Testis (tissue), 3 donors: ENCODE results near the gene LMCD1. TPM values are rescaled to one million over a fixed set of nuclear protein-coding genes. Genes with fewer than 3 reads are reported as not detected.

ENCODE experiments used
- DNase-seq: peaks from one replicate; pipeline ENCODE4 v3.0.0-alpha.2; 2019
- H3K27ac ChIP-seq, 2 donors: fragments of 200-600 bp; sonication (generic); one replicate each; pipeline ENCODE4 v1.5.1; 2019
- H3K27me3 ChIP-seq: fragments of 200-600 bp; sonication (generic); one replicate; pipeline ENCODE4 v1.5.1; 2019
- H3K36me3 ChIP-seq: fragments of 200-600 bp; sonication (generic); one replicate; pipeline ENCODE4 v1.5.1; 2017; ENCODE audit warnings: low read depth; ENCODE audit errors: missing control alignments
- H3K4me1 ChIP-seq: fragments of 200-600 bp; sonication (generic); one replicate; pipeline ENCODE4 v1.5.1; 2019
- H3K4me3 ChIP-seq, 2 donors: fragments of 200-600 bp; sonication (generic); one replicate each; pipeline ENCODE4 v1.5.1; 2017 to 2019
- H3K9me3 ChIP-seq: fragments of 200-600 bp; sonication (generic); one replicate; pipeline ENCODE4 v1.5.1; 2017
- CTCF ChIP-seq, 3 experiments: fragments of 450-650 bp in 2 of 3; fragments of 200-600 bp in 1 of 3; sonication (generic) in 1 of 3; IDR thresholded peaks; one replicate each; pipeline ENCODE4 v1.5.1; 2016 to 2019; ENCODE audit warnings: antibody characterized with exemption in 3 of 3, mild to moderate bottlenecking in 2 of 3, moderate library complexity in 1 of 3
- POLR2A ChIP-seq: fragments of 450-650 bp; IDR thresholded peaks from one replicate; pipeline ENCODE4 v1.6.1; 2017; ENCODE audit warnings: antibody characterized with exemption, mild to moderate bottlenecking, moderate library complexity
- WGBS, 2 donors: methylation state at CpG; one replicate each; pipeline ENCODE4 v1.1.5; 2018; 5-methylcytosine and 5-hydroxymethylcytosine counted together
- intact Hi-C: fragments of 100-400 bp; cut with DNase I; formaldehyde crosslinking; loops from one replicate; pipeline ENCODE4 v1.15.1; 2023; ENCODE audit warnings: low total_unique reads
- polyA plus RNA-seq: library from polyadenylated mRNA; stranded (reverse); fragments of 350-450 nt; fragmentation: Illumina TruSeq; extraction: RNeasy Lipid Tissue Mini Kit (QIAGEN cat#74804); gene quantifications from one replicate; pipeline ENCODE4 v1.2.3, GENCODE V29; 2014; ENCODE audit warnings: low read depth, low replicate concordance; ENCODE audit not compliant: insufficient read depth
- total RNA-seq, 2 donors: library from RNA; depleted of rRNA; stranded (reverse); fragments of >200 nt; gene quantifications; one replicate each; pipeline ENCODE4 v1.2.3, GENCODE V29; 2016

Gene LMCD1
- total and polyA plus RNA-seq, 3 donors from 2014 or later = 47.9 to 103 (median 53.3) TPM

DNA sequence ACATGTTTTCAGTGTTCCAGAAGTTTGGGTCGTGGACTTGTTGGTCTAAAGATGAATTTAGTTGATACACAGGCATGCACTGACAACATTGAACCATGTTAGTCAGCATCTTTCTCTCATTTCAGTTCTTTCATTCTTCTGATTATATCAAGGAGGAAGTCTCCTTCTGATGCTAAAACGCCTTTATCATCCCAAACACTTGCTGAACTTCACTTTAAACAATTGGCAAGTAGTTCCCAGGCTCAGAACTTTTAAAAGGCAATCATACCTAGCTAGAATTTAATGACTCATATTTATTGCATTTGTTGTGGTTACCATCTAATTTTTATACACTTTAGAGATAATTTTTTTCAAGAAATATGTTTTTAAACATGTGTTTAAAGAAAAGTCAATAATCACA is 15.9 kb downstream of the LMCD1 start:
- Histone ChIP-seq H3K27ac (no peak overlapping the region), H3K27me3 (no peaks in the 10 kb centered on the region), H3K36me3 (no peaks in the 10 kb centered on the region), H3K9me3 (no peaks in the 10 kb centered on the region), H3K4me3 (no peak overlapping the region), H3K4me1 (peaks cover 4% of the 10 kb centered on the region)
- intact Hi-C loops = no loop called here
- 76 to 83% methylated on average over 2 of the region's 2 CpGs for WGBS, 2 donors
- TF ChIP-seq POLR2A (no peak), CTCF (IDR thresholded peaks at IDR 0.05) (no peak)
- no peak for DNase-seq

GRCh38 chr3:8518138-8518537 is 16.5 kb downstream of the LMCD1 start:
- H3K9me3 ChIP-seq = no peaks in the 10 kb centered on the region
- TF ChIP-seq POLR2A (no peak), CTCF (IDR thresholded peaks at IDR 0.05) (no peak)
- peaks cover 4% of the 10 kb centered on the region for H3K4me1 ChIP-seq
- H3K27me3 ChIP-seq = no peaks in the 10 kb centered on the region
- H3K36me3 ChIP-seq = no peaks in the 10 kb centered on the region
- 78 to 81% methylated on average over 2 of the region's 2 CpGs for WGBS, 2 donors
- intact Hi-C loops = no loop called here
- H3K27ac ChIP-seq = no peak overlapping the region
- DNase-seq = no peak
- no peak overlapping the region for H3K4me3 ChIP-seq

DNA sequence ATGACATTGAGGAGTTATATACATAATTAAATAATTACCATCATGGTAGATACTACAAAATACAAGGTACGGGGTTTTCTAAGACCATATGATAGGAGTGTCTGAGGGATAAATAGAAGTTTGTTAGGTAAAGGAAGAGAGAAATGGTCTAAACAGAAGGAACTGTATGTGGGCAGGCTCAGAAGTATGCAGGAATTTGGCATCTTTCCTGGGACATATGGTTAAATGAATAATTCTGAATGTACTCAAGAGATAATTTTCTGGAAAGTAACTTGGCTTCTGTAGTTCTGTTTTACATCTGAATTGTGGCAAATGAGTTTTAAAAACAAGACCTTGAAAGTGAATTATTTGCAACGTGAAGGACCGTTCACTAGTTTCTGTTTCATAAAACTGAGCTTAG is 17.5 kb downstream of the LMCD1 start:
- Histone ChIP-seq H3K27ac (no peak overlapping the region), H3K27me3 (no peaks in the 10 kb centered on the region), H3K4me3 (no peak overlapping the region), H3K36me3 (no peaks in the 10 kb centered on the region), H3K4me1 (peaks cover 4% of the 10 kb centered on the region), H3K9me3 (no peaks in the 10 kb centered on the region)
- 46 to 57% methylated on average over 3 of the region's 3 CpGs for WGBS, 2 donors
- DNase-seq = no peak
- TF ChIP-seq CTCF (IDR thresholded peaks at IDR 0.05) (no peak), POLR2A (no peak)
- intact Hi-C loops = no loop called here

- no peak for DNase-seq
- Histone ChIP-seq H3K4me3 (no peak overlapping the region), H3K27ac (no peak overlapping the region), H3K4me1 (peaks cover 4% of the 10 kb centered on the region), H3K9me3 (no peaks in the 10 kb centered on the region), H3K36me3 (no peaks in the 10 kb centered on the region), H3K27me3 (no peaks in the 10 kb centered on the region)
- intact Hi-C loops = no loop called here
- WGBS, 2 donors = 52 to 55% methylated on average over 2 of the region's 2 CpGs
- TF ChIP-seq POLR2A (no peak), CTCF (IDR thresholded peaks at IDR 0.05) (no peak)
Measured at GRCh38 chr3:8519774-8520448, 18.3 kb downstream of the LMCD1 start.

GRCh38 chr3:8520816-8521403 is 19.3 kb downstream of the LMCD1 start:
- DNase-seq = no peak
- H3K27me3 ChIP-seq = no peaks in the 10 kb centered on the region
- intact Hi-C loops = no loop called here
- H3K27ac ChIP-seq = no peak overlapping the region
- no peak for TF ChIP-seq CTCF (IDR thresholded peaks at IDR 0.05)
- no peak for TF ChIP-seq POLR2A
- H3K9me3 ChIP-seq = no peaks in the 10 kb centered on the region
- no peak overlapping the region for H3K4me3 ChIP-seq
- H3K4me1 ChIP-seq = peaks cover 4% of the 10 kb centered on the region
- WGBS, 2 donors = 92% methylated on average over 9 of the region's 9 CpGs
- no peaks in the 10 kb centered on the region for H3K36me3 ChIP-seq
